ENCODE measurements around the gene VPS33A. TPM values are rescaled to one million over a fixed set of nuclear protein-coding genes. Genes with fewer than 3 reads are reported as not detected.

Gene VPS33A
- total RNA-seq, 4 donors from 2014 or later, result 12.6 to 23.6 (median 19.2) TPM

DNA sequence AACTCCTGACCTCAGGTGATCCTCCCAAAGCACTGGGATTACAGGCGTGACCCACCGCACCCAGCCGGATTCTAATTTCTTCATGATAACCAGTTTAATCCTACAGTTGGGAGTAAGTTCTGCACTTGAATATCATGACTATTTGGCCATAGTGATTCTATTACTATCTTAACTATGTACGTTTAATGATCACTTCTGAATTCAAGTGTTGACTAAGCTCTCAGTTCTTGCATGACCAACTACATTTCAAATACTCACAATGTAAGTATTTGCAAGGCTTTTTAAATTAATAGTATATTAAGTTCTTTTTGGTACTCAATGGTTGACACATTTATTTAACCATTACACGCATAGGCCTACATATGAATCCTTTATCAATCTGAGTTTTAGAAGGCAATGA, 17.4 kb upstream of the VPS33A start:
- Histone ChIP-seq H3K27ac (no peak overlapping the region), H3K27me3 (no peaks in the 10 kb centered on the region), H3K9me3 (no peaks in the 10 kb centered on the region), H3K36me3 (peaks cover 0 to 58% (median 0%) of the 10 kb centered on the region in 3 donors), H3K4me1 (no peaks in the 10 kb centered on the region), H3K4me3 (no peak overlapping the region)
- WGBS, 2 donors, result 96 to 97% methylated on average over 5 of the region's 5 CpGs
- TF ChIP-seq, protein P1, sequence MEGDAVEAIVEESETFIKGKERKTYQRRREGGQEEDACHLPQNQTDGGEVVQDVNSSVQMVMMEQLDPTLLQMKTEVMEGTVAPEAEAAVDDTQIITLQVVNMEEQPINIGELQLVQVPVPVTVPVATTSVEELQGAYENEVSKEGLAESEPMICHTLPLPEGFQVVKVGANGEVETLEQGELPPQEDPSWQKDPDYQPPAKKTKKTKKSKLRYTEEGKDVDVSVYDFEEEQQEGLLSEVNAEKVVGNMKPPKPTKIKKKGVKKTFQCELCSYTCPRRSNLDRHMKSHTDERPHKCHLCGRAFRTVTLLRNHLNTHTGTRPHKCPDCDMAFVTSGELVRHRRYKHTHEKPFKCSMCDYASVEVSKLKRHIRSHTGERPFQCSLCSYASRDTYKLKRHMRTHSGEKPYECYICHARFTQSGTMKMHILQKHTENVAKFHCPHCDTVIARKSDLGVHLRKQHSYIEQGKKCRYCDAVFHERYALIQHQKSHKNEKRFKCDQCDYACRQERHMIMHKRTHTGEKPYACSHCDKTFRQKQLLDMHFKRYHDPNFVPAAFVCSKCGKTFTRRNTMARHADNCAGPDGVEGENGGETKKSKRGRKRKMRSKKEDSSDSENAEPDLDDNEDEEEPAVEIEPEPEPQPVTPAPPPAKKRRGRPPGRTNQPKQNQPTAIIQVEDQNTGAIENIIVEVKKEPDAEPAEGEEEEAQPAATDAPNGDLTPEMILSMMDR (IDR thresholded peaks at IDR 0.05), result no peak
- TF ChIP-seq POLR2A (IDR thresholded peaks at IDR 0.05) (no peak), EP300 (IDR thresholded peaks at IDR 0.05) (no peak)
- DNase-seq (ENCODE audit: low spot score in 2 of 2), result no peak

DNA sequence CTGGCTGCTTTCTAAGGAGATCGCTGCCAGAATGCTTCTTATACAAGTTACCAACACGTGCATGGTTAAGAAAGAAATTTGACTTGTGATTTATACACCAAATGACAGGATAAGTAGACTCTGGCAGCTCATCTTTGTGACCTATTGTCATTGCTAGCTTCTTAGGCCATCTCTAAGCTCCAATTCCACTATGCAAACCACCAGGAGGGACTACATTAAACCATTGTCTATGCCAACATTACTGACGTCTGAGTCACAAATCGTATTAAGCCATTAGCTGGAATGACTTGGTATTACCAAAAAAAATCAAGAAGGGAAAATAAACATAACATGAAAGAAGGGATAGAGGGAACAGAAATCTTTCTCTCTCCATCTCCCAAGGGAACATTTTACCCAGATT, 15.8 kb upstream of the VPS33A start:
- no peaks in the 10 kb centered on the region for H3K9me3 ChIP-seq
- H3K4me1 ChIP-seq, result no peaks in the 10 kb centered on the region
- H3K4me3 ChIP-seq, result no peak overlapping the region
- no peak for DNase-seq (ENCODE audit: low spot score in 2 of 2)
- H3K27me3 ChIP-seq, result no peaks in the 10 kb centered on the region
- peaks cover 0 to 57% (median 0%) of the 10 kb centered on the region in 3 donors for H3K36me3 ChIP-seq
- TF ChIP-seq, protein P1 (IDR thresholded peaks at IDR 0.05), result no peak
- no peak for TF ChIP-seq POLR2A (IDR thresholded peaks at IDR 0.05)
- H3K27ac ChIP-seq, result no peak overlapping the region
- WGBS, 2 donors, result 57 to 66% methylated on average over 4 of the region's 4 CpGs

DNA sequence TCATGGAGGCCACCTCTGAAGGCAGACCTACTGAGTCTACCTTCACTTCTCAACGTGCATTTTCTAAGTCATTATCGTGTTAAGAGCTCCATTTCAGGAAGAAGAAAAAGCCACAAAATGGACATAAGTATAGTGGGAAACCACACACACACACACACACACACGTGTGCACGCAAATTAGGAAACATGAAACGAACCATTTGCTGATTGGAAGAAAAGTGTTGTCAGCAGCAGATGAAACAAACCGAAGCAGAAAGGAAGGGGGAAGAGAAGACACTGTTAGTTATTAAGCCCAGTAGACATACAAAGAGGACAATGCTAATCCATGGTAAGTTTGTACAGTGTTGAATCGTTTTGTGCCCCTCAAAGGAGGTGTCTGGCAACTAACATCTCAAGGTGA, 9.9 kb upstream of the VPS33A start:
- WGBS, 2 donors, result 81 to 83% methylated on average over 7 of the region's 7 CpGs
- Histone ChIP-seq H3K27me3 (no peaks in the 10 kb centered on the region), H3K4me3 (no peak overlapping the region), H3K9me3 (no peaks in the 10 kb centered on the region), H3K4me1 (no peaks in the 10 kb centered on the region), H3K36me3 (peaks cover 0 to 80% (median 6%) of the 10 kb centered on the region in 3 donors), H3K27ac (no peak overlapping the region)
- TF ChIP-seq, protein P1 (IDR thresholded peaks at IDR 0.05), result no peak
- TF ChIP-seq EP300 (IDR thresholded peaks at IDR 0.05) (no peak), POLR2A (IDR thresholded peaks at IDR 0.05) (no peak)
- DNase-seq (ENCODE audit: low spot score in 2 of 2), result no peak

DNA sequence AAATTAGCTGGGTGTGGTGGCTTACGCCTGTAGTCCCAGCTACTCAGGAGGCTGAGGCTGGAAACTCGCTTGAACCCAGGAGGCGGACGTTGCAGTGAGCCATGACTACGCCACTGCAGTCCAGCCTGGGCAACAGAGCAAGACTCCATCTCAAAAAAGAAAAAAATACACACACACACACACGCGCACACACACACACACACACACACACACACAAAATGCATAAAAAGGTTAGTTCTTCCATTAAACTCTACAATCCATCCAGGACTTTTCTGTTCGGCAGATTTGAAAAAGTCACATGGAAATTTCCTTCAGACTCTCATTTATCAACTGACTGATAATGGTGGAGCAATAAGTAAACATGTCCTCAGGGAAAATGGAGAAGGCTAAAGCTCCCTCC, 9.2 kb upstream of the VPS33A start:
- peaks cover 0 to 81% (median 6%) of the 10 kb centered on the region in 3 donors for H3K36me3 ChIP-seq
- WGBS, 2 donors, result 92% methylated on average over 8 of the region's 8 CpGs
- H3K27ac ChIP-seq, result no peak overlapping the region

DNA sequence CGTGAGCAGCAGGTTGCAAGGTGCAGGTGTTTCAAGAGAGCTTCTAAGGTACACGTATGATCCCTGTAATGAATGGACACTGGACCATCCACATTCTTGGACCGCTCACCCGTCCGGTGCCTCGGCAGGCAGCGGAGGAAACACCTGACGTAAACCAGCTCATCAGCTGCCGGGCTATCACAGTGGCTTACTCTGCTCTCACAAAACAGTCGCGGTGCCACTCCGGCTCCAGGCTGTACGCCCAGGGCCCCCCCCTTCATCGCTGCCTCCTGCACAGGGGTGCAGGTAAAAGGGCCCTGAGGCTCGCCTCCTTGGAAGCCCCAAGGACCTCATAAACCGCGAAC, 436 bp downstream of the VPS33A start:
- Histone ChIP-seq H3K9me3 (no peaks in the 10 kb centered on the region), H3K4me1 (peaks cover 0 to 29% (median 7%) of the 10 kb centered on the region in 4 donors), H3K27ac (peak overlapping the region; percentile 43 to 92 (median 86)), H3K36me3 (peaks cover 0 to 33% (median 14%) of the 10 kb centered on the region in 3 donors), H3K4me3 (peak overlapping the region; percentile 62 to 97 (median 82)), H3K27me3 (no peaks in the 10 kb centered on the region)
- 2 to 3% methylated on average over 5 to 12 of the region's 17 CpGs for WGBS, 2 donors
- TF ChIP-seq EP300 (IDR thresholded peaks at IDR 0.05) (no peak), POLR2A (IDR thresholded peaks at IDR 0.05) (no peak)
- TF ChIP-seq, protein P1 (IDR thresholded peaks at IDR 0.05), result no peak
- peak in 1 of 2 donors; percentile 6 for DNase-seq (ENCODE audit: low spot score in 2 of 2)

More for the DNA sequence above, 9.2 kb upstream of the VPS33A start:
- Histone ChIP-seq H3K4me3 (no peak overlapping the region), H3K27me3 (no peaks in the 10 kb centered on the region), H3K9me3 (no peaks in the 10 kb centered on the region), H3K4me1 (no peaks in the 10 kb centered on the region)
- no peak for DNase-seq (ENCODE audit: low spot score in 2 of 2)
- TF ChIP-seq POLR2A (IDR thresholded peaks at IDR 0.05), result no peak
- TF ChIP-seq, protein P1 (IDR thresholded peaks at IDR 0.05), result no peak
- TF ChIP-seq EP300 (IDR thresholded peaks at IDR 0.05), result no peak
